VCaP (cell line): ENCODE results near the gene ITGA3.

ENCODE experiments used
- H3K27ac ChIP-seq: fragments of 450-650 bp; 2 replicates; pipeline ENCODE4 v1.5.1; 2017
- TF ChIP-seq, protein P1 (sequence below): fragments of 450-650 bp; conservative IDR thresholded peaks from 2 replicates; pipeline ENCODE4 v1.5.1; 2017; ENCODE audit warnings: mild to moderate bottlenecking, moderate library complexity

ITGA3 gene

DNA sequence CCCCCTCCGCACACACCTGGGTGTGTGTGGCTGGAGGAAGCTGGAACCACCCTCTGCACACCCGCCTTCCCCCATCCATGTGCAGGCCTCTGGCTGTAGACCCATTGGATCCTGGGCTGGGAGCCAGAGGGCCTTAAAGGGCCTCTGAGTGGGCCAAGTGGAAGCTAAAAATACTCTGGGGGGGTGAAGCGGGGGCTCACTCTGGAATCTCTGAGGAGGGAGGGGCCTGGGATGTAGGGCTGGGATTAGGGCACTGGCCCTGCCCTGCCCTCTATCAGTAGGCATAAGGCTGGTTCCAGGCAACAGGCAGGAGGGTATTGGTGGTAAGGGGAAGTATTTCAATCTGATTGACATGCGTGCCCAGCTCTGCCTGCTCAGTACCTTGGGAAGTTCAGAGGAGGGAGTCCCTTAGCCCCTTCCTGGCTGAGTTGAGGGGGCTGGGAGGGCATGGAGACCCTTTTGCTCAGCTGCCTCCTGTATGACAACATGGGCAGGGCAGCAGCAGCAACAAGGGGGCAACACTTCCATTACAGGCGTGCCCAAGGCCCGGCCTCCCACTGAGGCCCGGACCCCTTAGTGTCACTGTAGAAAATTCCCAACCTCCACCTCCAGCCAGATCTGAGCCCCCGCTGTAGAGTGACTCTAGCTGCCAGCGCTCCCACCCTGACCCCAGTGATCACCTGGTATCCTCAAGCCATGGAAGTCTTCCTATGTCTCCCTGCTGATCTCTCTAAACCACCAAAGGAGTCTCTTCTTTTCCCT, 5.2 kb downstream of the ITGA3 start:
- TF ChIP-seq, protein P1, sequence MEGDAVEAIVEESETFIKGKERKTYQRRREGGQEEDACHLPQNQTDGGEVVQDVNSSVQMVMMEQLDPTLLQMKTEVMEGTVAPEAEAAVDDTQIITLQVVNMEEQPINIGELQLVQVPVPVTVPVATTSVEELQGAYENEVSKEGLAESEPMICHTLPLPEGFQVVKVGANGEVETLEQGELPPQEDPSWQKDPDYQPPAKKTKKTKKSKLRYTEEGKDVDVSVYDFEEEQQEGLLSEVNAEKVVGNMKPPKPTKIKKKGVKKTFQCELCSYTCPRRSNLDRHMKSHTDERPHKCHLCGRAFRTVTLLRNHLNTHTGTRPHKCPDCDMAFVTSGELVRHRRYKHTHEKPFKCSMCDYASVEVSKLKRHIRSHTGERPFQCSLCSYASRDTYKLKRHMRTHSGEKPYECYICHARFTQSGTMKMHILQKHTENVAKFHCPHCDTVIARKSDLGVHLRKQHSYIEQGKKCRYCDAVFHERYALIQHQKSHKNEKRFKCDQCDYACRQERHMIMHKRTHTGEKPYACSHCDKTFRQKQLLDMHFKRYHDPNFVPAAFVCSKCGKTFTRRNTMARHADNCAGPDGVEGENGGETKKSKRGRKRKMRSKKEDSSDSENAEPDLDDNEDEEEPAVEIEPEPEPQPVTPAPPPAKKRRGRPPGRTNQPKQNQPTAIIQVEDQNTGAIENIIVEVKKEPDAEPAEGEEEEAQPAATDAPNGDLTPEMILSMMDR, result no peak
- H3K27ac ChIP-seq, result no peak overlapping the region

DNA sequence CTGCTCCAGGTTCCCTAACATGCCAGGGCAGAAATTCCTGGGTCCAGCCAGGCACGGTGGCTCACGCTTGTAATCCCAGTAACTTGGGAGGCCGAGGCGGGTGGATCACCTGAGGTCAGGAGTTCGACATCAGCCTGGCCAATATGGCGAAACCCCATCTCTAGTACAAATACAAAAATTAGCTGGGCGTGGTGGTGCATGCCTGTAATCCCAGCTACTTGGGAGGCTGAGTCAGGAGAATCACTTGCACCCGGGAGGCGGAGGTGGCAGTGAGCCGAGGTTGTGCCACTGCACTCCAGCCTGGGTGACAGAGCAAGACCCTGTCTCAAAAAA, 5.8 kb downstream of the ITGA3 start:
- peak overlapping the region; percentile 32; the same call in 1 of the 2 replicates for H3K27ac ChIP-seq

DNA sequence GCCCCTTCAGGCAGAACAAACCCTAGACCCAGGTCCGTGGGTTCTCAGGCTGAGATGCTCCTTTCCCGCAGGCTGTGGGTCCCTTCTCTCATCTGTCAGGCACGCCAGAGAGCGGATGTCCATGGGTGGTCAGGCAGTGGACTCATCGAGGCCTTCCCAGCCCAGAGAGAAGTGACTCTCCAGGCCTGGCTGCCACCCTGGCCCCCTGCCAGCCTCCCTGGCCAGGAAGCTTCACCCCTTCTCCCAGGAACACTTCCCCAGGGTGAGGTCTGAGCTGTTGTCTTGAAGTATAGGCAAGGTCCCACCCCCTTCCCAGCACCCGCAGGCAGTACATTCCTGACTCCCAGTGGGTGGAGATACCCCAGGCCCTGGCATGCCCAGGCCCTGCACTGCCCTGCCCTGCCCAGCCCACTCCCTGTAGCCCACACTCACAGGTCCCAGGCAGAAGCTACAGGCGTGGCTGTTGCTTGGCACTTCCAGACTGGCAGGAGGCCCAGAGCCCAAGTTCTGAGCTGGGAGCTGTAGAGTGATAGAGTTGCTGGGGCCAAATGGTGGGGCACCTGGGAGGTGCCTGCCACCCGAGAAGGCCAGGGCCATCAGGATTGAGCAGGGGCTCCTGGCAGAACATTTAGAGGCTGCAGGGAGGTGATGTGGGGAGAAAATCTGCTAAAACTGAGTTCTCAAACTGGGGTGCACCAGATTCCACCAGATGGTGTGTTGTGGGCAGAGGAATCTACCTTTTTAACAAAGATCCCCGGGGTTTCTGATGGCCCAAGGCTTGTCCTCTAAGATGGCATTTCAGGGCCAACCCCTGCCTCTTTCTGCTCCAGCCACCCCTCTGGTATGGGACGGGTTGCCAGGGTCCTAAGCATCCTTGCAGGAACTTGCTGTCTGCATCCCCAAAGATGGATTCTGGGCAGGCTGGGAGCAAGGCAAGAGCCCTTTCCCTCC, 6.7 kb downstream of the ITGA3 start:
- H3K27ac ChIP-seq, result peak overlapping the region; percentile 32
- TF ChIP-seq, protein P1, result no peak

DNA sequence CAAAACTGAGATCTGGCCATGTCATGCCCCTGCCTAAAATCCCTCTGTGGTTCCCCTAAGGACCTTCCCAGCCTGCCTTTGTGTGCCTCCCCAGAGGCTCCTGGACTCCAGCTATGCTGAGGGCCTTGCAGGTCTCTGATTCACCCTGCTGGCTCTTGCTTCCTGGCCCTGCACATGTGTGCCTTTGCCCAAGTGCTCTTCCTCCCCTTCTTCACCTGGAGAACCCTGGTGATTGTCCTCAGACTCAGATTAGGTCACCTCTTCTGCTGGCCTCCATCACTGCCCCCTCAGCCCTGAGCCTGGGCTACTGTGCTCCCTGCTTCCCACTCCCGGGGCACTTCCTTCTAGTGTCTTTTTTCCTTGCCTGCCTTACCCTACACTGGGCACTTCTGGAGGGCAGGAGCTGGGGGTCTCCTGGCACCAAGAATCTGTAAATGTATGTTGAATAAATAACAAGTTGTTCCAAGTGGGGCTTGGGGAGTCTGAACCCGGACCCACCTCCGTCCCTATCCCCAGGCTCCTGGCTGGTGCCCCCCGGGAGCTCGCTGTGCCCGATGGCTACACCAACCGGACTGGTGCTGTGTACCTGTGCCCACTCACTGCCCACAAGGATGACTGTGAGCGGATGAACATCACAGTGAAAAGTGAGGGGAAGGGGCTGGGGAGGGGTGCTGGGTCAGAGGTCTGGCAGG, 7.8 kb downstream of the ITGA3 start:
- H3K27ac ChIP-seq, result no peak overlapping the region

DNA sequence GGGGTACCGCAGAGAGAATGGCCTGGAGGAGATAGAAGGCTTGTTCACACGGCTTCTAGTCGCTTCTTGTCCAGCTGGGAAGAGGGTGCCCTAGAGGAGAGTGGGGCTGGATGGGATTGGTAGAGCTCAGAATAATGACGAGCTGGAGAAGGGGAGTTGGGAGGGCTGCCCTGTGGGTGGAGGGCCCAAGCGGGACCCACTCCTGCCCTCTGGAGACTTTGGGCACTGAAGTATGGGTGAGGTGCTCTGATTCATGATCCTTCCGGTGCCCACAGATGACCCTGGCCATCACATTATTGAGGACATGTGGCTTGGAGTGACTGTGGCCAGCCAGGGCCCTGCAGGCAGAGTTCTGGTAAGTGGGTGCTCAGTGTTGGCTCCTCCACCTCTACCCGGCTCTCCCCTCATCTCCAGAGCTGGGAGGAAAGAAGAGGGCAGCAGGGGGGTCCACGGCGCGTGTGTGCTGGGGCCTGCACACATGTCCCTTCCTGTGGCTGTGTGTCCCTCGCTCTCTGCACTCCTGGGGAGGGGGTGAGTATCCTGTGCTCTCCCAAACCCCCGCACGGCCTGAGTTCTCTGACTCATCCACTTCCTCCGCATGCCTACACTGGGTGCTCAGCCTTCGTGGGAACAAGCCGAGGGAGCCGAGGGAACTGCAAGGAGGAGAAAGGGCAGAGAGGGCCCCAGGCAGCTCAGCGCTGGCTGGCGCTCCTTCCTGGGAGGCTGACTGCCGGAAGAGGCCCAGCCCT, 8.5 kb downstream of the ITGA3 start:
- TF ChIP-seq, protein P1, result no peak
- no peak overlapping the region for H3K27ac ChIP-seq

More for the DNA sequence above, 7.8 kb downstream of the ITGA3 start:
- TF ChIP-seq, protein P1, result no peak

DNA sequence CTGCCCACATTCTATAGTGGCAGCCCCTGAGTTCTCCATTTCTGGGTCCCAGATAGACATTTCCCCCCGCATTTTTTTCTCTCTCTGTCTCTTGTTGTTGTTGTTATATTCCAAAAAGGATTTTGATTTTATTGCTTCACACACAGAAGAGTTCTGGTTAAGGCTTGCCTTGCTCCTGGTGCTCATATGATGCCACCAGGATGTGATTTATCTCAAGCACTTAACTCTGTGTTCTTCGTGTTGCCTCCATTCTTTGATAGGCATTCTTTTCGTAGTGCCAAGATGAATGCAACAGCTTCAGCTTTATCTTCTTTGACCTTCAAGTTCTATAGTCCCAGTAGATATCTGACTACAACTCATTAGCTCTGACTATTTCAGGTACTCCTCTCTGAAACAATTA, 9.1 kb downstream of the ITGA3 start:
- TF ChIP-seq, protein P1, result no peak
- no peak overlapping the region for H3K27ac ChIP-seq

DNA sequence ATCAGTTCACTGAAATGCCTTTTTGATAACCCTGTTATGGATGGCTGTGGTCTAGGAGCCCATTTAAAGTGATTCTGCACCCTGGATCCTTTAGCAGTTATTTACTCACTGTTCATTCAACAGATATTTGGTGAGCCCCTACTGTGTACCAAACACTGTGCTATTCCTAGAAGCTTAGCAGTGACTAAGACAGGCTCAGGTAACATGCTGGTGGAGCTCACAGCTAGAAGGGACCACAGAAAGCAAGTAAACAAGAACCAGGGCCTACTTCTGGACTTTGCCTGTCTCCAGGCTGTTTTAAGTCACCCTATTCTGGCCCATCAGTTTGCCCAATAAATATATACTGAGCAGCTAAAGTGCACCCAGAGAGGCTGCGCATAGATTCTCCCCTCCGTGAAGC, 11.1 kb downstream of the ITGA3 start:
- H3K27ac ChIP-seq, result no peak overlapping the region
- TF ChIP-seq, protein P1, result no peak
